OCI-LY3 (cell line): ENCODE results near the gene ALKAL2.

Source experiments
- EZH2phosphoT487 ChIP-seq: fragments of 200-600 bp; shearing (Covaris generic); IDR thresholded peaks from 2 replicates; pipeline ENCODE4 v1.6.1; 2018; ENCODE audit warnings: antibody characterized with exemption, mixed run types, low read depth
- TF ChIP-seq, protein P1 (sequence below): fragments of 200-600, 300-600 bp; sonication (generic); IDR thresholded peaks from 2 replicates; pipeline ENCODE4 v1.5.1; 2014; ENCODE audit warnings: antibody characterized with exemption, low read length, low read depth

DNA sequence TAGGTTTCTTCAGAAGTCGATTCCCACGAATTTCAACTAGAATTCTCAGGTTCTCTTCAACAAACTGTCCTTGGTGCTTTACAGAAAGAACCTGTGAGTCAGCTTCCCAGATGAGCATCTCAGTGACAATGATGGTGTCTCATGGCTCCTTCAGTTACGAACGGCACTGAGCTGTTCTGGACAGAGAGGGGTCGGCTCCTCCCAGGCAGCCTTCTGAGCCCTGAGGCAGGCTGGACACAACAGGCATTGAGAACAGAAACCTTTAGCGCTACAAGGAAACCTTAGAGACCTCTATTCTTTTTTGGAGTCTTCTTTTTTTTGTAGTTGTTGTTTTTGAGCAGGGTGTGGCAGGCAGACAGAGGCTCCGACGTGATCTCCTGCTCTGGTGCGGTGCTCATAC is 35.1 kb upstream of the ALKAL2 start:
- TF ChIP-seq, protein P1, sequence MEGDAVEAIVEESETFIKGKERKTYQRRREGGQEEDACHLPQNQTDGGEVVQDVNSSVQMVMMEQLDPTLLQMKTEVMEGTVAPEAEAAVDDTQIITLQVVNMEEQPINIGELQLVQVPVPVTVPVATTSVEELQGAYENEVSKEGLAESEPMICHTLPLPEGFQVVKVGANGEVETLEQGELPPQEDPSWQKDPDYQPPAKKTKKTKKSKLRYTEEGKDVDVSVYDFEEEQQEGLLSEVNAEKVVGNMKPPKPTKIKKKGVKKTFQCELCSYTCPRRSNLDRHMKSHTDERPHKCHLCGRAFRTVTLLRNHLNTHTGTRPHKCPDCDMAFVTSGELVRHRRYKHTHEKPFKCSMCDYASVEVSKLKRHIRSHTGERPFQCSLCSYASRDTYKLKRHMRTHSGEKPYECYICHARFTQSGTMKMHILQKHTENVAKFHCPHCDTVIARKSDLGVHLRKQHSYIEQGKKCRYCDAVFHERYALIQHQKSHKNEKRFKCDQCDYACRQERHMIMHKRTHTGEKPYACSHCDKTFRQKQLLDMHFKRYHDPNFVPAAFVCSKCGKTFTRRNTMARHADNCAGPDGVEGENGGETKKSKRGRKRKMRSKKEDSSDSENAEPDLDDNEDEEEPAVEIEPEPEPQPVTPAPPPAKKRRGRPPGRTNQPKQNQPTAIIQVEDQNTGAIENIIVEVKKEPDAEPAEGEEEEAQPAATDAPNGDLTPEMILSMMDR = no peak
- no peak for TF ChIP-seq EZH2phosphoT487
